SH-SY5Y (cell line): Measurements from ENCODE around the gene CXXC4.

Experiments
- GATA2 ChIP-seq: IDR thresholded peaks from 2 replicates; pipeline ENCODE4 v1.6.1; 2011; ENCODE audit warnings: mild to moderate bottlenecking, low read depth, low read length
- GATA3 ChIP-seq: IDR thresholded peaks from 2 replicates; pipeline ENCODE4 v1.6.1; 2011; ENCODE audit warnings: low read depth, mild to moderate bottlenecking, low read length, moderate library complexity

DNA sequence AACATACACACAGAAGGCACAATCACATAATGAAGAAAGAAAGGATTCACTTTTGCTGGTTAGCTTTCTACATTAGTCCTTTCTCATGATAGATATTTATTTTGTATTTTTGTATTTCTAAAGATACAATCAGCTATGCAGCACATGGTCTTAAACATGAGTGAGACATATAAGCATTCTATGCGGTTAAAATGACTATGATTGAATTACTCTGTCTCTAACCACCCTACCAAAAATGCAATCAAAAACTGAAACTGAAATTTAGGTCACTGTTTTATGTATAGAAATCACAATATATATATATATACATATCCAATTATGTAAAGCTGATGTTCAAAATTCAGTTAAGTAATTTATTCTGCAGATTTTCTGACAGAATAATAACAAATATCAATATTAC is 21.9 kb downstream of the CXXC4 start:
- TF ChIP-seq GATA2 (no peak), GATA3 (no peak)
